ENCODE measurements around the gene DYNC2I2.

GRCh38 chr9:128703616-128704355 is 47.1 kb upstream of the DYNC2I2 start:
- TF ChIP-seq POLR2A (IDR thresholded peaks at IDR 0.05; ENCODE audit: low read length) (no peak), GATA1 (IDR thresholded peaks at IDR 0.05; ENCODE audit: low read depth, low read length) (no peak)
